Measurements from ENCODE around the gene WNT5A. TPM values are rescaled to one million over a fixed set of nuclear protein-coding genes. Genes with fewer than 3 reads are reported as not detected.

Gene WNT5A
- total and polyA plus RNA-seq, 2 of the 4 experiments (the other 2 are of a cell fraction), result 224 to 231 TPM

DNA sequence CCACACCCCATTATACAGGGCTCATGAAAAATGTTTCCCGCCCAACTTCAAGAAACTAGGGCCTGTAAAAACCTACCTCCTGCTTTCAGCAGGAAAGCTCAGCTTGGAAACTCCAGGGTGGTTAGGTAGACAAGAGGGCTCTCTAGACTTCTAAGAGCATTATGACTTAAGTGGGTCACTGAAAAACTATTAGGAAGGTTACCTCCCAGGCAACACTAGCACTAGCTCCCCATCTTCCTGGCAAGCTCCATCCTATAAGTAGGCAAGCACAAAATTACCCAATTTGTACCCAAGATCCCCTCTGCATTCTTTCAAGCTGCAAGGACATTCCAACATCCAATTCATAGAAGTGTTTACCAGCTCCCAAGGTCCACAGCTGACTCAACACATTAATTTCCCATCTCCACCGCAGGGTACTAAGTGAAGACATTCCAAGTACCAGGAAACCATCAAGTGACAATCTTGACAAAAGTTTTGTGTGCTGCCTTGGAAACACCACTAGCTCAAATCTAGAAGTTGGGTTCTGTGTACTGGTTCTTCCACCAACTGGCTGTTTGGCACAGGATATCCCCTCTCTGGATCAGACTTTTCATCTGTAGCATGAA, 46.9 kb downstream of the WNT5A start:
- H2AFZ ChIP-seq (replicated peaks; ENCODE audit: low read length, poor library complexity), result no peak overlapping the region
- CTCF ChIA-PET, result interaction anchor here (1.0 kb wide), 1 partner anchor 12 kb away, joined by 3 read pairs; no protein-coding TSS in a partner anchor

More for the DNA sequence above, 46.9 kb downstream of the WNT5A start:
- H2BK20ac ChIP-seq (ENCODE audit: low read depth, low read length), result no peak overlapping the region
- no peaks in the 10 kb centered on the region for H4K20me1 ChIP-seq (ENCODE audit: insufficient read depth, low read length)
- no peaks in the 10 kb centered on the region for H3K9me1 ChIP-seq (ENCODE audit: insufficient read depth, low read length)
- H2AK9ac ChIP-seq (replicated peaks; ENCODE audit: low read depth, low read length, poor library complexity), result no peak overlapping the region
- no peak overlapping the region for H3K9ac ChIP-seq (ENCODE audit: low read depth, low read length)
- no peak overlapping the region for H3K4me2 ChIP-seq (ENCODE audit: low read depth, low read length)
- peak overlapping the region; percentile 27; the same call in 1 of the 2 replicates for H4K91ac ChIP-seq (ENCODE audit: insufficient read depth, low read depth, low read length)
- no peak overlapping the region for H4K8ac ChIP-seq (ENCODE audit: low read depth in 2 of 2, low read length in 2 of 2)
- intact Hi-C loops (cut with micrococcal nuclease), result no loop called here
- H3K4ac ChIP-seq (ENCODE audit: low read depth, low read length), result peak overlapping the region; percentile 46; the same call in 1 of the 2 replicates
- DNase-seq, result no peak
- H3K27me3 ChIP-seq (ENCODE audit: control insufficient read depth, insufficient read depth, low read length), result no peaks in the 10 kb centered on the region
- no peak overlapping the region; the same call in 1 of the 2 replicates for H4K5ac ChIP-seq (ENCODE audit: low read depth, low read length)
- no CpG with 5 or more reads among the region's 2 CpGs for WGBS, 2 experiments (ENCODE audit: extremely low coverage in 2 of 2, insufficient read length in 1 of 2)
- H3K79me1 ChIP-seq (ENCODE audit: low read depth in 1 of 2, low read length in 2 of 2), result no peaks in the 10 kb centered on the region
- H3K18ac ChIP-seq (ENCODE audit: low read depth, low read length), result no peak overlapping the region; the same call in 1 of the 2 replicates
- H3K36me3 ChIP-seq (ENCODE audit: control insufficient read depth, insufficient read depth, low read length), result no peaks in the 10 kb centered on the region
- POLR2A ChIA-PET (ENCODE audit: unreplicated experiment), result no interaction called here
- no peaks in the 10 kb centered on the region for H3K9me3 ChIP-seq (ENCODE audit: control insufficient read depth, insufficient read depth, low read length)
- H3K4me1 ChIP-seq (ENCODE audit: control insufficient read depth, insufficient read depth, low read length), result no peaks in the 10 kb centered on the region; the same call in 1 of the 2 replicates
- H3K4me3 ChIP-seq (ENCODE audit: insufficient read depth, low read depth, low read length), result no peak overlapping the region
- no peak overlapping the region for H3K23ac ChIP-seq (ENCODE audit: low read depth, low read length)
- ATAC-seq (ENCODE audit: low read depth), result no peak; the same call in 1 of the 2 replicates
- no peak overlapping the region for H2BK5ac ChIP-seq (ENCODE audit: low read depth, low read length, poor library complexity, severe bottlenecking)
- dilution Hi-C loops (cut with HindIII; ENCODE audit: low sequenced_read_pairs, unreplicated experiment), result no loop called here
- H2BK120ac ChIP-seq (ENCODE audit: low read depth, low read length), result peak overlapping the region; percentile 3; the same call in 1 of the 2 replicates
- no peak overlapping the region; the same call in 2 of the 3 replicates for H2BK15ac ChIP-seq (ENCODE audit: low read depth, low read length)
- no peak overlapping the region for H3K27ac ChIP-seq (ENCODE audit: insufficient read depth, low read length)
- no TSS peak for BruUV-seq (replicated peaks)
- TF ChIP-seq RCOR1 (IDR thresholded peaks at IDR 0.05; ENCODE audit: insufficient replicate concordance, low read length), result no peak
- TF ChIP-seq RFX5 (IDR thresholded peaks at IDR 0.05; ENCODE audit: low read depth, low read length), result no peak
- no peak for TF ChIP-seq MXI1 (IDR thresholded peaks at IDR 0.05; ENCODE audit: borderline replicate concordance, low read depth, low read length)
- in situ Hi-C loops (cut with MboI; ENCODE audit: low sequenced_read_pairs), result no loop called here
- H3K56ac ChIP-seq (ENCODE audit: extremely low read depth, insufficient read depth, low read length), result no peak overlapping the region
- no peak overlapping the region for H3K14ac ChIP-seq (replicated peaks; ENCODE audit: low read depth, low read length)
- no peak overlapping the region for H2AK5ac ChIP-seq (ENCODE audit: low read depth, low read length)

Data from IMR-90 (cell line).